Upper lobe of left lung (tissue), 6 donors: Measurements from ENCODE around the gene CCDC158. TPM values are rescaled to one million over a fixed set of nuclear protein-coding genes. Genes with fewer than 3 reads are reported as not detected.

Experiments used
- ATAC-seq, 2 donors: fragments of 200-7000 bp; cut with Tn5 transposase; one replicate each; pipeline ENCODE4 v1.9.1; 2022; ENCODE audit warnings: mild to moderate bottlenecking in 2 of 2, moderate library complexity in 2 of 2; ENCODE audit not compliant: low FRiP score in 2 of 2
- DNase-seq, 2 donors: peaks; one replicate each; pipeline ENCODE4 v3.0.0-alpha.2; 2019 to 2020
- H3K27ac ChIP-seq, 4 donors: fragments of 200-600 bp; sonication (generic); one replicate each; pipeline ENCODE4 v1.5.1; 2016 to 2019
- H3K27me3 ChIP-seq, 4 donors: fragments of 200-600 bp; sonication (generic); one replicate each; pipeline ENCODE4 v1.5.1; 2017 to 2019
- H3K36me3 ChIP-seq, 4 donors: fragments of 200-600 bp; sonication (generic); one replicate each; pipeline ENCODE4 v1.5.1; 2016 to 2019
- H3K4me1 ChIP-seq, 4 donors: fragments of 200-600 bp; sonication (generic); one replicate each; pipeline ENCODE4 v1.5.1; 2018 to 2019
- H3K4me3 ChIP-seq, 4 donors: fragments of 200-600 bp; sonication (generic); one replicate each; pipeline ENCODE4 v1.5.1; 2017 to 2019; ENCODE audit warnings: mild to moderate bottlenecking in 2 of 4, moderate library complexity in 1 of 4
- H3K9me3 ChIP-seq, 4 donors: fragments of 200-600 bp; sonication (generic); one replicate each; pipeline ENCODE4 v1.5.1; 2018 to 2019
- EP300 ChIP-seq, 4 donors: sonication (generic); formaldehyde crosslinking; IDR thresholded peaks; one replicate each; pipeline ENCODE4 v1.5.1; 2017; ENCODE audit warnings: antibody characterized with exemption in 4 of 4, control low read depth in 2 of 4
- POLR2A ChIP-seq, 4 donors: fragments of 450-650 bp; IDR thresholded peaks; one replicate each; pipeline ENCODE4 v1.5.1; 2016 to 2017; ENCODE audit warnings: antibody characterized with exemption in 4 of 4, mild to moderate bottlenecking in 2 of 4
- POLR2AphosphoS5 ChIP-seq, 2 donors: sonication (generic); formaldehyde crosslinking; IDR thresholded peaks; one replicate each; pipeline ENCODE4 v1.5.1; 2017; ENCODE audit warnings: antibody characterized with exemption in 2 of 2
- WGBS, 2 donors: methylation state at CpG; one replicate each; pipeline ENCODE4 v1.1.5; 2017 to 2018; 5-methylcytosine and 5-hydroxymethylcytosine counted together
- total RNA-seq, 6 donors: library from RNA; depleted of rRNA in 4 of 6; stranded (reverse); fragments of >200 nt in 4 of 6; gene quantifications; one replicate each; pipeline versions ENCODE4 v1.1.0 to v1.2.1, GENCODE V29; 2016 to 2021
- TF ChIP-seq, protein P1 (sequence below), 6 experiments: fragments of 450-650 bp in 4 of 6; fragments of 200-600 bp in 2 of 6; sonication (generic) in 2 of 6; IDR thresholded peaks; one replicate each; pipeline ENCODE4 v1.5.1; 2016 to 2019; ENCODE audit warnings: antibody characterized with exemption in 6 of 6
- donor health status: DM: no; HTN: no; CAD: no; lungs with moderate emphysema.
- donor health status: DM: no; HTN: yes; CAD: no; lungs with severe emphysema.

The CCDC158 gene
- total RNA-seq, 6 donors from 2014 or later = 0.11 to 1.0 (median 0.37) TPM; not detected in 1

DNA sequence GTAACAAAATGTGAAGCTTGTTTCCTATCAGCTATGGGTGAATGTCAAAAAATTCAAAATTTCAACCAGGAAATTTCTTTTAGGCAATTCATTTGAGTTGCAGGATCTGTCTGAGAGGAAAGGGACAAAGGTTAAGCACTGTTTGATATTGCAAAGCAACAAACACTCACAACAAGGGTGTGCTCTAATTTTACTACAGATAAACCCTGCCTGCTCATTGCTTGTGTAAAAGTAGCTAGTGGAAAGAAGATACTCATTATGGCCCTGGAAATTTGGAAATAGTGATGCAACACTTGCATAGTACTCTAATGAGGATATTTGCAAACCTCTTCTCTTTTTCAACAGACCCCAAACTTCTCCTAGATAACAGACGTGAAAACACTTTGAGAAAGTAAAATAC, 142.4 kb downstream of the CCDC158 start:
- ATAC-seq = no peak
- H3K27me3 ChIP-seq = no peaks in the 10 kb centered on the region
- no peak overlapping the region for H3K4me3 ChIP-seq
- WGBS, 2 donors = 32 to 40% methylated on average over 1 of the region's 1 CpG
- no peaks in the 10 kb centered on the region for H3K9me3 ChIP-seq
- H3K27ac ChIP-seq = no peak overlapping the region
- H3K4me1 ChIP-seq = peaks cover 0 to 4% (median 0%) of the 10 kb centered on the region in 4 donors
- no peak for DNase-seq
- no peaks in the 10 kb centered on the region for H3K36me3 ChIP-seq
- TF ChIP-seq, protein P1, sequence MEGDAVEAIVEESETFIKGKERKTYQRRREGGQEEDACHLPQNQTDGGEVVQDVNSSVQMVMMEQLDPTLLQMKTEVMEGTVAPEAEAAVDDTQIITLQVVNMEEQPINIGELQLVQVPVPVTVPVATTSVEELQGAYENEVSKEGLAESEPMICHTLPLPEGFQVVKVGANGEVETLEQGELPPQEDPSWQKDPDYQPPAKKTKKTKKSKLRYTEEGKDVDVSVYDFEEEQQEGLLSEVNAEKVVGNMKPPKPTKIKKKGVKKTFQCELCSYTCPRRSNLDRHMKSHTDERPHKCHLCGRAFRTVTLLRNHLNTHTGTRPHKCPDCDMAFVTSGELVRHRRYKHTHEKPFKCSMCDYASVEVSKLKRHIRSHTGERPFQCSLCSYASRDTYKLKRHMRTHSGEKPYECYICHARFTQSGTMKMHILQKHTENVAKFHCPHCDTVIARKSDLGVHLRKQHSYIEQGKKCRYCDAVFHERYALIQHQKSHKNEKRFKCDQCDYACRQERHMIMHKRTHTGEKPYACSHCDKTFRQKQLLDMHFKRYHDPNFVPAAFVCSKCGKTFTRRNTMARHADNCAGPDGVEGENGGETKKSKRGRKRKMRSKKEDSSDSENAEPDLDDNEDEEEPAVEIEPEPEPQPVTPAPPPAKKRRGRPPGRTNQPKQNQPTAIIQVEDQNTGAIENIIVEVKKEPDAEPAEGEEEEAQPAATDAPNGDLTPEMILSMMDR (IDR thresholded peaks at IDR 0.05) = no peak
- TF ChIP-seq POLR2AphosphoS5 (IDR thresholded peaks at IDR 0.05) = no peak
- no peak for TF ChIP-seq EP300 (IDR thresholded peaks at IDR 0.05)
- TF ChIP-seq POLR2A (IDR thresholded peaks at IDR 0.05) = no peak

DNA sequence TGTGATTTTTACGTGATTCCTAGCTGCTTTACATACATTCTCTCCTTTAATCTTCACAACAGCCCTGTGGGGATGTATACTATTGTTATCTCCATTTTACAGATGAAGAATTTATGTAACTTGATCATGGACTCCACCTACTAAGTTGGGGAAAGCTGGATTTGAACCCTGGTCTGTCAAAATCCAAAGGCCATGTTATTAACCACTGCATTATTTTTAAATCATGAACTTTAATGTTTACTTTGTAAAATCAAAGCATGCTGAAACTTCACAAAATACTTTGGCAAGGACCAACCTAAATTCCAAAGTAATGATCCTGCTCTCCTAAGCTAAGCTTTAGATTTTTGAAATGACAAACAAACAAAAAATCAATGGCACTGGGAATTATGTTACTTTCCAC, 143.3 kb downstream of the CCDC158 start:
- Histone ChIP-seq H3K4me3 (no peak overlapping the region), H3K4me1 (peaks cover 0 to 4% (median 0%) of the 10 kb centered on the region in 4 donors), H3K27me3 (no peaks in the 10 kb centered on the region), H3K36me3 (no peaks in the 10 kb centered on the region), H3K27ac (no peak overlapping the region), H3K9me3 (no peaks in the 10 kb centered on the region)
- WGBS, 2 donors = 81 to 86% methylated on average over 1 of the region's 1 CpG
- ATAC-seq (no peak), DNase-seq (no peak)
- TF ChIP-seq, protein P1 (IDR thresholded peaks at IDR 0.05) = no peak
- no peak for TF ChIP-seq EP300 (IDR thresholded peaks at IDR 0.05)
- no peak for TF ChIP-seq POLR2AphosphoS5 (IDR thresholded peaks at IDR 0.05)
- no peak for TF ChIP-seq POLR2A (IDR thresholded peaks at IDR 0.05)

DNA sequence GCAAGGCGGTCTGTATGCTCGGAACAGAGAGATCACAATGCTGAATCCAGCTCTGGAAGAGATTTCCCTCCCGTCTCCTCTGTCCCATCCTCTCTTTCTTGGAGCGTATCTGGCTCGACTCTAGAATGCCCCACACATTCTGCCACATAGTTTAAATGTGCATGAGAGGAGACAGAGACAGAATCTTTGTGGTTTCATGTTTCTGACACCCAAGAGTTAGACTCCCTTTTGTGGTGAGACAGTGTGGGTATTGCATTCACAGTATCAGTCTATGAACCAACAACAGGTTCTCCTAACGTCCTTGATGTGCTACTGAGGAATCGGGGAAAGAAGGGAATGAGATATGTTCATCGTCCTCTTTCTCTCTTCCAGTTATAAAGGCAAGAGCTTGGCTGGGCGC, 144.1 kb downstream of the CCDC158 start:
- H3K9me3 ChIP-seq = no peaks in the 10 kb centered on the region
- ATAC-seq (no peak), DNase-seq (no peak)
- H3K27me3 ChIP-seq = no peaks in the 10 kb centered on the region
- TF ChIP-seq, protein P1 (IDR thresholded peaks at IDR 0.05) = no peak
- TF ChIP-seq POLR2A (IDR thresholded peaks at IDR 0.05) = no peak
- TF ChIP-seq EP300 (IDR thresholded peaks at IDR 0.05) = no peak
- TF ChIP-seq POLR2AphosphoS5 (IDR thresholded peaks at IDR 0.05) = no peak
- H3K4me3 ChIP-seq = no peak overlapping the region
- H3K36me3 ChIP-seq = no peaks in the 10 kb centered on the region
- H3K27ac ChIP-seq = no peak overlapping the region
- peaks cover 0 to 8% (median 0%) of the 10 kb centered on the region in 4 donors for H3K4me1 ChIP-seq
- 84 to 89% methylated on average over 9 of the region's 9 CpGs for WGBS, 2 donors

DNA sequence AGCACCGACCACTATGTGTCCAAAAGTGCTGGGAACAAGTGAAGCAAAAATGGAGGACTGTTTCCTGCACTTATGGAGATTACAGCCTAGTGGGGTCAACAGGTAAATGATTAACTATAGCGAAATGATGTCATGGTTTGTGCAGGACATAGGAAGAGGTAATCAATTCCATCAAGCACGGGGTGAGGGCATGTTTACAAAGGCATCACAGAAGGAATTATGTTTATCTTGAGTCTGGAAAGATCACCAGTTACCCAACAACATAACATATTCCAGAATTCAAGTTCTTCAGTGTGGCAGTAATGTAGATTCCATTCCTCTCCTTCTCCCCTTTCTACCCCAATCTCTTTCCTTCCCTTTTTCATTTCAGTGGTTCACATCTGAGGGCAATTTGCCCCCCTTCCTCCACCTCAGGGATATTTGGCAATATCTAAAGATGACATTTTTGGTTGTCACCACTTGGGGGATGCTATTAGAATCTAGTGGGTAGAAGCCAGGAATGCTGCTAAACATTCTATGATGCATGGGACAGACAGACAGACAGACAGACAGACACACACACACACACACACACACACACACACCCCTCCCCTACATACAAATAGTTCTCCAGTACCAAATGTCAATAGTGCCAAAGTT, 145.3 kb downstream of the CCDC158 start:
- H3K4me1 ChIP-seq = peaks cover 0 to 4% (median 0%) of the 10 kb centered on the region in 4 donors
- no peak for DNase-seq
- no peak overlapping the region for H3K4me3 ChIP-seq
- 74 to 77% methylated on average over 3 of the region's 3 CpGs for WGBS, 2 donors
- ATAC-seq = no peak
- H3K27me3 ChIP-seq = no peaks in the 10 kb centered on the region
- TF ChIP-seq, protein P1 (IDR thresholded peaks at IDR 0.05) = no peak
- no peak for TF ChIP-seq POLR2AphosphoS5 (IDR thresholded peaks at IDR 0.05)
- TF ChIP-seq POLR2A (IDR thresholded peaks at IDR 0.05) = no peak
- no peak for TF ChIP-seq EP300 (IDR thresholded peaks at IDR 0.05)
- no peaks in the 10 kb centered on the region for H3K9me3 ChIP-seq
- no peaks in the 10 kb centered on the region for H3K36me3 ChIP-seq
- no peak overlapping the region for H3K27ac ChIP-seq

DNA sequence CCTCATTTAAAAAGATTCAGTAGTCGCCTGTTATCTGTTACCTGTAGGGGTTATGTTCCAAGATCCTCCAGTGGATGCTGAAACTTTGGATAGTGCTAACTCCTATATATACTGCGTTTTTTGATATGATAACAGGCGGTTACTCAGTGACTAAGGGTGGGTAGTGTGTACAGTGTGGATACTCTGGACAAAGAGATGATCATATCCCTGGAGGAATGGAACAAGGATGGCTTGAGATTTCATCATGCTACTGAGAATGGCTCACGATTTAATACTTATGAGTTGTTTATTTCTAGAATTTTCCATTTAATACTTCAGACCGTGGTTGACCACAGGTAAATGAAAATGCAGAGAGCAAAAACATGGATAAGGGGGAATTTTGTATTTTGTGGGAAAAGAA, 147.9 kb downstream of the CCDC158 start:
- Histone ChIP-seq H3K27me3 (no peaks in the 10 kb centered on the region), H3K4me3 (no peak overlapping the region), H3K27ac (no peak overlapping the region), H3K9me3 (no peaks in the 10 kb centered on the region), H3K36me3 (no peaks in the 10 kb centered on the region), H3K4me1 (peaks cover 0 to 4% (median 0%) of the 10 kb centered on the region in 4 donors)
- no peak for ATAC-seq
- DNase-seq = no peak
- WGBS, 2 donors = 70 to 75% methylated on average over 5 of the region's 5 CpGs
- TF ChIP-seq POLR2A (IDR thresholded peaks at IDR 0.05) (no peak), EP300 (IDR thresholded peaks at IDR 0.05) (no peak), POLR2AphosphoS5 (IDR thresholded peaks at IDR 0.05) (no peak)
- TF ChIP-seq, protein P1 (IDR thresholded peaks at IDR 0.05) = no peak
